GM12878 (cell line): ENCODE data around the gene GLRA1.

Source experiments
- FOS ChIP-seq: IDR thresholded peaks from 3 replicates; pipeline ENCODE4 v1.6.1; 2011; ENCODE audit warnings: borderline replicate concordance; ENCODE audit not compliant: insufficient read length; ENCODE audit errors: extremely low read depth
- SUZ12 ChIP-seq: fragments of 200-600 bp; sonication (generic); IDR thresholded peaks from one replicate; pipeline ENCODE4 v1.6.1; 2018; ENCODE audit warnings: antibody characterized with exemption, mild to moderate bottlenecking; ENCODE audit not compliant: unreplicated experiment
- TF ChIP-seq, protein P1 (sequence below): fragments of 450-650 bp; formaldehyde crosslinking; IDR thresholded peaks from 2 replicates; pipeline ENCODE4 v1.4.0; 2022; ENCODE audit warnings: mild to moderate bottlenecking, moderate library complexity
- TF ChIP-seq, protein P2 (sequence below), 3 experiments: IDR thresholded peaks in 2 of 3; conservative IDR thresholded peaks in 1 of 3; 2 replicates each; pipeline ENCODE4 v1.5.1; 2011; ENCODE audit warnings: low read depth in 3 of 3, low read length in 3 of 3, mild to moderate bottlenecking in 3 of 3, control low read depth in 2 of 3, moderate library complexity in 2 of 3, inconsistent platforms in 1 of 3, mixed read lengths in 1 of 3; ENCODE audit not compliant: control insufficient read depth in 2 of 3, insufficient read depth in 1 of 3; ENCODE audit errors: extremely low read depth in 1 of 3

DNA sequence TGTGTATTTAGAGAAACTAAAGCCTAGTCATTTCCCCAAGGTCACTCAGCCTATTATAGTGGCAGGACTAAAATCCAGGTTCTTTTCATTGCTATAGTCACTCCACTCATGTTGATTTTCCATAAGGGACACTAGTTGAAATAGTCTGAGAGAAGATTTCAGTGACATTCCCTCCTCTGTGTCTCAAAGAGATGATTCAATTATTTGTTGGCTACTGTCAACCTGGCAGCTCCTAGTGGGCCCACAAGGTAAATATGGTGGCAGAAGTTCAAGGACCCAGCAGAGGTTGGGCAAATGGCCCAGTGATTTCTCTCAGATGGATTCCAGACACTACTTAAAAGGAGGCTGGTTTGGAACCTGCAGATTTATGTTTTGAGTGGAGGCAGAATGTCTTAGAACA, 104.8 kb downstream of the GLRA1 start:
- TF ChIP-seq, protein P1, sequence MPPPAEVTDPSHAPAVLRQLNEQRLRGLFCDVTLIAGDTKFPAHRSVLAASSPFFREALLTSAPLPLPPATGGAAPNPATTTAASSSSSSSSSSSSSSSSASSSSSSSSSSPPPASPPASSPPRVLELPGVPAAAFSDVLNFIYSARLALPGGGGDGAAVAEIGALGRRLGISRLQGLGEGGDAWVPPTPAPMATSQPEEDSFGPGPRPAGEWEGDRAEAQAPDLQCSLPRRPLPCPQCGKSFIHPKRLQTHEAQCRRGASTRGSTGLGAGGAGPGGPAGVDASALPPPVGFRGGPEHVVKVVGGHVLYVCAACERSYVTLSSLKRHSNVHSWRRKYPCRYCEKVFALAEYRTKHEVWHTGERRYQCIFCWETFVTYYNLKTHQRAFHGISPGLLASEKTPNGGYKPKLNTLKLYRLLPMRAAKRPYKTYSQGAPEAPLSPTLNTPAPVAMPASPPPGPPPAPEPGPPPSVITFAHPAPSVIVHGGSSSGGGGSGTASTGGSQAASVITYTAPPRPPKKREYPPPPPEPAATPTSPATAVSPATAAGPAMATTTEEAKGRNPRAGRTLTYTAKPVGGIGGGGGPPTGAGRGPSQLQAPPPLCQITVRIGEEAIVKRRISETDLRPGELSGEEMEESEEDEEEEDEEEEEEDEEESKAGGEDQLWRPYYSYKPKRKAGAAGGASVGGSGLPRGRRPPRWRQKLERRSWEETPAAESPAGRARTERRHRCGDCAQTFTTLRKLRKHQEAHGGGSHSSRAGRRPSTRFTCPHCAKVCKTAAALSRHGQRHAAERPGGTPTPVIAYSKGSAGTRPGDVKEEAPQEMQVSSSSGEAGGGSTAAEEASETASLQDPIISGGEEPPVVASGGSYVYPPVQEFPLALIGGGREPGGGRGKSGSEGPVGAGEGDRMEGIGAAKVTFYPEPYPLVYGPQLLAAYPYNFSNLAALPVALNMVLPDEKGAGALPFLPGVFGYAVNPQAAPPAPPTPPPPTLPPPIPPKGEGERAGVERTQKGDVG (CRISPR knock-in tag) = no peak
- TF ChIP-seq SUZ12 (no peak), FOS (no peak)
- TF ChIP-seq, protein P2, sequence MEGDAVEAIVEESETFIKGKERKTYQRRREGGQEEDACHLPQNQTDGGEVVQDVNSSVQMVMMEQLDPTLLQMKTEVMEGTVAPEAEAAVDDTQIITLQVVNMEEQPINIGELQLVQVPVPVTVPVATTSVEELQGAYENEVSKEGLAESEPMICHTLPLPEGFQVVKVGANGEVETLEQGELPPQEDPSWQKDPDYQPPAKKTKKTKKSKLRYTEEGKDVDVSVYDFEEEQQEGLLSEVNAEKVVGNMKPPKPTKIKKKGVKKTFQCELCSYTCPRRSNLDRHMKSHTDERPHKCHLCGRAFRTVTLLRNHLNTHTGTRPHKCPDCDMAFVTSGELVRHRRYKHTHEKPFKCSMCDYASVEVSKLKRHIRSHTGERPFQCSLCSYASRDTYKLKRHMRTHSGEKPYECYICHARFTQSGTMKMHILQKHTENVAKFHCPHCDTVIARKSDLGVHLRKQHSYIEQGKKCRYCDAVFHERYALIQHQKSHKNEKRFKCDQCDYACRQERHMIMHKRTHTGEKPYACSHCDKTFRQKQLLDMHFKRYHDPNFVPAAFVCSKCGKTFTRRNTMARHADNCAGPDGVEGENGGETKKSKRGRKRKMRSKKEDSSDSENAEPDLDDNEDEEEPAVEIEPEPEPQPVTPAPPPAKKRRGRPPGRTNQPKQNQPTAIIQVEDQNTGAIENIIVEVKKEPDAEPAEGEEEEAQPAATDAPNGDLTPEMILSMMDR (IDR thresholded peaks at IDR 0.05 in 2 of 3, conservative IDR thresholded peaks at IDR 0.05 in 1 of 3; ENCODE audit: control insufficient read depth in 2 of 3, extremely low read depth in 1 of 3, insufficient read depth in 1 of 3, low read depth in 3 of 3, low read length in 3 of 3) = no peak
